ENCODE results near the gene ALOX12. TPM values are rescaled to one million over a fixed set of nuclear protein-coding genes. Genes with fewer than 3 reads are reported as not detected.

The ALOX12 gene
- total RNA-seq, 2 donors from 2014 or later = not detected

Other genes starting within 250 kb of the ALOX12 start
- 10 to 100 TPM; 10.1 to 15.4 TPM for gene XAF1, start 240.0 kb upstream of the ALOX12 start, total RNA-seq
- under 1 TPM in 1 of 2 donors, not detected in 1; 0.24 TPM for gene FBXO39, start 219.8 kb upstream of the ALOX12 start, total RNA-seq
- not detected for gene TEKT1, start 164.3 kb upstream of the ALOX12 start, total RNA-seq
- 100 to 1,000 TPM; 162 to 180 TPM for gene RNASEK, start 16.6 kb downstream of the ALOX12 start, total RNA-seq
- 1 to 10 TPM in 1 of 2 donors, under 1 TPM in 1; 0.50 to 2.3 TPM for gene BCL6B, start 27.0 kb downstream of the ALOX12 start, total RNA-seq
- 10 to 100 TPM; 10.7 to 11.8 TPM for gene SLC16A13, start 40.0 kb downstream of the ALOX12 start, total RNA-seq
- gene SLC16A11, start 48.0 kb downstream of the ALOX12 start, total RNA-seq = 1 to 10 TPM in 1 of 2 donors, under 1 TPM in 1; 0.63 to 3.5 TPM
- gene CLEC10A, start 84.2 kb downstream of the ALOX12 start, total RNA-seq = not detected
- gene ASGR2, start 118.8 kb downstream of the ALOX12 start, total RNA-seq = not detected
- 1 to 10 TPM in 1 of 2 donors, under 1 TPM in 1; 0.67 to 4.5 TPM for gene ASGR1, start 183.3 kb downstream of the ALOX12 start, total RNA-seq
- gene DLG4, start 223.8 kb downstream of the ALOX12 start, total RNA-seq = 10 to 100 TPM in 1 of 2 donors, 1 to 10 TPM in 1; 5.9 to 19.4 TPM
- 100 to 1,000 TPM; 495 to 517 TPM for gene ACADVL, start 223.9 kb downstream of the ALOX12 start, total RNA-seq
- gene DVL2, start 238.5 kb downstream of the ALOX12 start, total RNA-seq = 10 to 100 TPM; 49.1 to 77.5 TPM
- gene PHF23, start 243.4 kb downstream of the ALOX12 start, total RNA-seq = 10 to 100 TPM; 43.5 to 52.3 TPM
- gene GABARAP, start 246.4 kb downstream of the ALOX12 start, total RNA-seq = 100 to 1,000 TPM; 190 to 239 TPM

All from activated T-helper 17 cell treated with anti-CD3 and anti-CD28 coated beads, Interleukin-2, amount 50 U/mL, for 72 hours (primary cell).